A673 (cell line): ENCODE data around the gene GM2A.

Source experiments
- EZH2 ChIP-seq: fragments of 200-600 bp; sonication (generic); IDR thresholded peaks from 2 replicates; pipeline ENCODE4 v1.6.1; 2017; ENCODE audit warnings: borderline replicate concordance, low read depth, mild to moderate bottlenecking, mixed read lengths, antibody characterized with exemption, low read length; ENCODE audit not compliant: poor library complexity, severe bottlenecking
- TF ChIP-seq, protein P1 (sequence below): fragments of 300-800, 200-600 bp; sonication (generic); conservative IDR thresholded peaks from 2 replicates; pipeline ENCODE4 v1.5.1; 2017; ENCODE audit warnings: low read depth, mild to moderate bottlenecking, antibody characterized with exemption, low read length, moderate library complexity, mixed read lengths

- TF ChIP-seq, protein P1, sequence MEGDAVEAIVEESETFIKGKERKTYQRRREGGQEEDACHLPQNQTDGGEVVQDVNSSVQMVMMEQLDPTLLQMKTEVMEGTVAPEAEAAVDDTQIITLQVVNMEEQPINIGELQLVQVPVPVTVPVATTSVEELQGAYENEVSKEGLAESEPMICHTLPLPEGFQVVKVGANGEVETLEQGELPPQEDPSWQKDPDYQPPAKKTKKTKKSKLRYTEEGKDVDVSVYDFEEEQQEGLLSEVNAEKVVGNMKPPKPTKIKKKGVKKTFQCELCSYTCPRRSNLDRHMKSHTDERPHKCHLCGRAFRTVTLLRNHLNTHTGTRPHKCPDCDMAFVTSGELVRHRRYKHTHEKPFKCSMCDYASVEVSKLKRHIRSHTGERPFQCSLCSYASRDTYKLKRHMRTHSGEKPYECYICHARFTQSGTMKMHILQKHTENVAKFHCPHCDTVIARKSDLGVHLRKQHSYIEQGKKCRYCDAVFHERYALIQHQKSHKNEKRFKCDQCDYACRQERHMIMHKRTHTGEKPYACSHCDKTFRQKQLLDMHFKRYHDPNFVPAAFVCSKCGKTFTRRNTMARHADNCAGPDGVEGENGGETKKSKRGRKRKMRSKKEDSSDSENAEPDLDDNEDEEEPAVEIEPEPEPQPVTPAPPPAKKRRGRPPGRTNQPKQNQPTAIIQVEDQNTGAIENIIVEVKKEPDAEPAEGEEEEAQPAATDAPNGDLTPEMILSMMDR: no peak
- no peak for TF ChIP-seq EZH2
These were observed 21.6 kb upstream of the GM2A start for GRCh38 chr5:151231359-151231758.
